NCI-H748 (cell line): ENCODE measurements around the gene GRAMD1B.
A peak's percentile ranks its signal among the peaks of the same experiment; 100 is the strongest.

Experiments used
- DNase-seq: peaks from one replicate; lab custom pipeline; 2025; ENCODE audit not compliant: unreplicated experiment; lab: John Stamatoyannopoulos, UW

Gene GRAMD1B

GRCh38 chr11:123474994-123475393 is 44.9 kb downstream of the GRAMD1B start:
- no peak for DNase-seq

GRCh38 chr11:123475469-123475868 is 45.4 kb downstream of the GRAMD1B start:
- peak; percentile 19 for DNase-seq

- DNase-seq = no peak
Observed at GRCh38 chr11:123477205-123477907, 47.3 kb downstream of the GRAMD1B start.

- DNase-seq = peak; percentile 56
Observed at GRCh38 chr11:123478352-123478987, 48.4 kb downstream of the GRAMD1B start.

- no peak for DNase-seq
Observed at GRCh38 chr11:123479048-123479837, 49.2 kb downstream of the GRAMD1B start.

- no peak for DNase-seq
Observed at GRCh38 chr11:123480290-123480815, 50.3 kb downstream of the GRAMD1B start.

- no peak for DNase-seq
Observed at GRCh38 chr11:123480882-123481281, 50.8 kb downstream of the GRAMD1B start.

GRCh38 chr11:123481640-123482039 is 51.6 kb downstream of the GRAMD1B start:
- DNase-seq = no peak

GRCh38 chr11:123482218-123482617 is 52.1 kb downstream of the GRAMD1B start:
- no peak for DNase-seq

GRCh38 chr11:123483058-123483457 is 53.0 kb downstream of the GRAMD1B start:
- DNase-seq = no peak

GRCh38 chr11:123483466-123483865 is 53.4 kb downstream of the GRAMD1B start:
- DNase-seq = no peak

GRCh38 chr11:123484448-123484847 is 54.4 kb downstream of the GRAMD1B start:
- no peak for DNase-seq

GRCh38 chr11:123487157-123487744 is 57.2 kb downstream of the GRAMD1B start:
- no peak for DNase-seq

GRCh38 chr11:123490527-123490926 is 60.5 kb downstream of the GRAMD1B start:
- DNase-seq = no peak

- no peak for DNase-seq
Observed at GRCh38 chr11:123491241-123491640, 61.2 kb downstream of the GRAMD1B start.

GRCh38 chr11:123493349-123494063 is 63.4 kb downstream of the GRAMD1B start:
- DNase-seq = no peak

- DNase-seq = no peak
Observed at GRCh38 chr11:123494195-123495050, 64.4 kb downstream of the GRAMD1B start.

GRCh38 chr11:123504401-123504800 is 74.3 kb downstream of the GRAMD1B start:
- no peak for DNase-seq

GRCh38 chr11:123505546-123506299 is 75.7 kb downstream of the GRAMD1B start:
- DNase-seq = peak; percentile 26
